Measurements from ENCODE around the gene PCGF3. TPM values are rescaled to one million over a fixed set of nuclear protein-coding genes. Genes with fewer than 3 reads are reported as not detected.

The PCGF3 gene
- total RNA-seq, 1 experiment from 2014 or later: 66.3 TPM

- no peak for ATAC-seq
- RAD21 ChIA-PET (ENCODE audit: low non-redundant PET in 1 of 2, low total read pairs in 2 of 2, uncharacterized antibody in 2 of 2, unreplicated experiment in 2 of 2): no interaction called here
These were observed 4.9 kb upstream of the PCGF3 start for GRCh38 chr4:700587-701264.

More at GRCh38 chr4:700587-701264, 4.9 kb upstream of the PCGF3 start:
- Histone ChIP-seq H3K36me3 (ENCODE audit: control insufficient read depth in 1 of 2, insufficient read depth in 2 of 2, low read length in 2 of 2) (no peaks in the 10 kb centered on the region), H3K27ac (ENCODE audit: low read depth, low read length) (no peak overlapping the region), H3K79me2 (ENCODE audit: insufficient read depth, low read length) (peaks cover under 1% of the 10 kb centered on the region; the same call in 1 of the 2 replicates), H3K9me2 (ENCODE audit: insufficient read depth) (no peaks in the 10 kb centered on the region), H3K4me2 (ENCODE audit: low read length) (no peak overlapping the region), H3K27me3 (ENCODE audit: insufficient read depth, low read length) (no peaks in the 10 kb centered on the region), H3K9ac (ENCODE audit: low read length) (no peak overlapping the region), H3K4me3 (replicated peaks in 1 of 2; ENCODE audit: low read depth in 1 of 2, low read length in 2 of 2) (no peak overlapping the region), H3K9me3 (ENCODE audit: control insufficient read depth in 1 of 2, insufficient read depth in 1 of 2, low read depth in 1 of 2, low read length in 2 of 2) (no peaks in the 10 kb centered on the region), H3K4me1 (ENCODE audit: control insufficient read depth in 1 of 2, insufficient read depth in 2 of 2, low read length in 2 of 2) (peaks cover 0 to 5% of the 10 kb centered on the region in 2 experiments; a peak in 2 of 4 replicates), H2AFZ (ENCODE audit: low read depth, low read length, poor library complexity, severe bottlenecking) (no peak overlapping the region), H4K20me1 (ENCODE audit: insufficient read depth) (no peaks in the 10 kb centered on the region)
- no TSS peak for BruUV-seq (replicated peaks)
- ChIA-PET POLR2A (no interaction called here), CTCF (interaction anchor here (1.4 kb wide), 1 partner anchor 98 kb away, joined by 4 read pairs; no protein-coding TSS in a partner anchor)
- DNase-seq (ENCODE audit: low read depth, low spot score): no peak
- intact Hi-C loops (cut with micrococcal nuclease): no loop called here
- no peak for TF ChIP-seq CTCF (IDR thresholded peaks at IDR 0.05 in 2 of 3, conservative IDR thresholded peaks at IDR 0.05 in 1 of 3; ENCODE audit: borderline replicate concordance in 1 of 3, insufficient read depth in 1 of 3, low read depth in 2 of 3, low read length in 2 of 3)
- TF ChIP-seq SP1 (IDR thresholded peaks at IDR 0.05; ENCODE audit: low read depth): no peak
- TF ChIP-seq YY1 (IDR thresholded peaks at IDR 0.05; ENCODE audit: extremely low read depth, insufficient replicate concordance, low read depth, low read length): no peak
- no peak for TF ChIP-seq SRF (IDR thresholded peaks at IDR 0.05; ENCODE audit: low read depth)
- TF ChIP-seq EZH2 (IDR thresholded peaks at IDR 0.05): no peak
- TF ChIP-seq ELF1 (IDR thresholded peaks at IDR 0.05; ENCODE audit: borderline replicate concordance, low read depth): no peak
- TF ChIP-seq ZFX (IDR thresholded peaks at IDR 0.05): no peak
- TF ChIP-seq EGR1 (IDR thresholded peaks at IDR 0.05; ENCODE audit: low read depth): no peak
- TF ChIP-seq CEBPB (IDR thresholded peaks at IDR 0.05; ENCODE audit: low read depth): no peak
